ENCODE results near the gene GATAD2A.

- TF ChIP-seq, protein P1, sequence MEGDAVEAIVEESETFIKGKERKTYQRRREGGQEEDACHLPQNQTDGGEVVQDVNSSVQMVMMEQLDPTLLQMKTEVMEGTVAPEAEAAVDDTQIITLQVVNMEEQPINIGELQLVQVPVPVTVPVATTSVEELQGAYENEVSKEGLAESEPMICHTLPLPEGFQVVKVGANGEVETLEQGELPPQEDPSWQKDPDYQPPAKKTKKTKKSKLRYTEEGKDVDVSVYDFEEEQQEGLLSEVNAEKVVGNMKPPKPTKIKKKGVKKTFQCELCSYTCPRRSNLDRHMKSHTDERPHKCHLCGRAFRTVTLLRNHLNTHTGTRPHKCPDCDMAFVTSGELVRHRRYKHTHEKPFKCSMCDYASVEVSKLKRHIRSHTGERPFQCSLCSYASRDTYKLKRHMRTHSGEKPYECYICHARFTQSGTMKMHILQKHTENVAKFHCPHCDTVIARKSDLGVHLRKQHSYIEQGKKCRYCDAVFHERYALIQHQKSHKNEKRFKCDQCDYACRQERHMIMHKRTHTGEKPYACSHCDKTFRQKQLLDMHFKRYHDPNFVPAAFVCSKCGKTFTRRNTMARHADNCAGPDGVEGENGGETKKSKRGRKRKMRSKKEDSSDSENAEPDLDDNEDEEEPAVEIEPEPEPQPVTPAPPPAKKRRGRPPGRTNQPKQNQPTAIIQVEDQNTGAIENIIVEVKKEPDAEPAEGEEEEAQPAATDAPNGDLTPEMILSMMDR (IDR thresholded peaks at IDR 0.05): no peak
- TF ChIP-seq POLR2A (IDR thresholded peaks at IDR 0.05): no peak
Observed at GRCh38 chr19:19465436-19466070, 60.1 kb downstream of the GATAD2A start.
